Midbrain (tissue), 1 donor: ENCODE measurements around the gene CADM1.
A peak's percentile ranks its signal among the peaks of the same experiment; 100 is the strongest.

ENCODE experiments used
- DNase-seq: peaks from one replicate; lab custom pipeline; 2025; lab: John Stamatoyannopoulos, UW

Gene CADM1

GRCh38 chr11:115247361-115247760 lies 256.9 kb downstream of the CADM1 start:
- no peak for DNase-seq

- peak; percentile 35 for DNase-seq
These were observed 259.5 kb downstream of the CADM1 start for GRCh38 chr11:115244758-115245157.

GRCh38 chr11:115244296-115244695 lies 259.9 kb downstream of the CADM1 start:
- no peak for DNase-seq

GRCh38 chr11:115242982-115243381 lies 261.2 kb downstream of the CADM1 start:
- DNase-seq, result no peak

- no peak for DNase-seq
These were observed 262.3 kb downstream of the CADM1 start for GRCh38 chr11:115241899-115242298.

GRCh38 chr11:115238791-115239190 lies 265.4 kb downstream of the CADM1 start:
- no peak for DNase-seq

- no peak for DNase-seq
These were observed 266.1 kb downstream of the CADM1 start for GRCh38 chr11:115238086-115238485.

- no peak for DNase-seq
These were observed 266.6 kb downstream of the CADM1 start for GRCh38 chr11:115237578-115237977.

GRCh38 chr11:115234794-115235193 lies 269.4 kb downstream of the CADM1 start:
- DNase-seq, result no peak

- no peak for DNase-seq
These were observed 277.7 kb downstream of the CADM1 start for GRCh38 chr11:115226556-115226955.

GRCh38 chr11:115224551-115224950 lies 279.7 kb downstream of the CADM1 start:
- DNase-seq, result no peak

GRCh38 chr11:115222863-115223530 lies 281.2 kb downstream of the CADM1 start:
- no peak for DNase-seq

GRCh38 chr11:115222218-115222862 lies 281.9 kb downstream of the CADM1 start:
- DNase-seq, result no peak

- no peak for DNase-seq
These were observed 282.6 kb downstream of the CADM1 start for GRCh38 chr11:115221461-115222069.

- no peak for DNase-seq
These were observed 283.3 kb downstream of the CADM1 start for GRCh38 chr11:115220911-115221310.

GRCh38 chr11:115220423-115220822 lies 283.8 kb downstream of the CADM1 start:
- DNase-seq, result no peak

- no peak for DNase-seq
These were observed 284.8 kb downstream of the CADM1 start for GRCh38 chr11:115219376-115219775.

- DNase-seq, result no peak
These were observed 286.4 kb downstream of the CADM1 start for GRCh38 chr11:115217726-115218311.

- DNase-seq, result no peak
These were observed 288.3 kb downstream of the CADM1 start for GRCh38 chr11:115215694-115216617.

GRCh38 chr11:115214644-115215234 lies 289.5 kb downstream of the CADM1 start:
- no peak for DNase-seq

- DNase-seq, result no peak
These were observed 291.2 kb downstream of the CADM1 start for GRCh38 chr11:115213007-115213406.
